GM18520 (cell line): ENCODE data around the gene CRYBG3.

ENCODE experiments used
- ATAC-seq: cut with Tn5 transposase; IDR thresholded peaks from one replicate; pipeline ENCODE4 v1.9.1; 2021; ENCODE audit not compliant: unreplicated experiment

CRYBG3 gene

DNA sequence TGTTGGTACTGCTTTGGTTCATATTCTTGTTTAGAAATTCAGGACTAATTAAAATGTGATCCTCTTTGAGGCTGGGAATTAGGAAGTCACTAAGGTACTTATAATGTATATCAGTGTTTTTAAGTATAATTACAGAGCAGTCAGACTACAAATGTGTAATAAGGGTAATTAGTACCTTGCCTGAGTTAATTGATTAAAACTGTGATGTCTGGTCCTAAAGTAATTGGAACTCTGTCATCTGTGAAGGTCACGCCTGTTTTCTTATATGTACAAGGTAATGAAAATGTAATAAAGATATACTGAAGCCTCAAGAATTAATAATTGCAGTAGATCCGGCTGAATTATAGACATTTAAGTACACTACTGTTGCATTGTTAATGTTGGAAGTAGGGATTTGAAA, 117.6 kb downstream of the CRYBG3 start:
- ATAC-seq, result no peak

DNA sequence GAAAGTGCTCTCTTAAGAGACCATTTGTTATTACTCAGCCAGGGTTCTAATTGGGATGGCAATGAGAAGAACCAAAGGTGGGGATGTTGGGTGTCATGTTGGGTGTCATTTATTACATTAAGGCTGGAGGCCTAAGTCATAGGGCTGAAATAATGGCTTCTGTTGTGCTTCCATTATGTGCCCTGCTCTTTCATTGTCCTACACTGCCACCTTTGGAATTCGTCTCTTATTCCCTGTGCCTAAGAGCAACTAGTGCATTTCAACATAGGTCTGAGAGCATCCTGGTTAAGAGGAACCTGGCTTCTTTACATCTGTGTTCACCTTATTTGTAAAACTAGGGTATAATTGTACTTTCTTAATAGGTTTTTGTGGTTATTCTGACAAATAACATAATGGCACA, 118.2 kb downstream of the CRYBG3 start:
- ATAC-seq, result no peak

- ATAC-seq, result no peak
Measured at GRCh38 chr3:97942801-97943546, 121.2 kb downstream of the CRYBG3 start.

- ATAC-seq, result no peak
Measured at GRCh38 chr3:97948351-97949109, 126.7 kb downstream of the CRYBG3 start.

DNA sequence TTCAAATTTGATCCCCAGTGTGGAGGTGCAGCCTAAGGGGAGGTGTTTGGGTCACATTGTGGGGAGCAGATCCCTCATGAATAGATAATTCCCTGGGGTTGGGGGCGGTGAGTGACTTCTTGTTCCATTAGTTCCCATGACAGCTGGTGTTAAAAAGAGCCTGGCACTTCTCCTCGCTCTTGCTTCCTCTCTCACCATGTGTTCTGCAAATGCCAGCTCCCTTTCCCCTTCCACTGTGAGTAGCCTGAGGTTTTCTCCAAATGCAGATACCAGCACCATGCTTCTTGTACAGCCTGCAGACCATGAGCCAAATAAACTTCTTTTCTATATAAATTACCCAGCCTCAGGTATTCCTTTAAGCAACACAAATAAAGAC, 127.3 kb downstream of the CRYBG3 start:
- no peak for ATAC-seq

DNA sequence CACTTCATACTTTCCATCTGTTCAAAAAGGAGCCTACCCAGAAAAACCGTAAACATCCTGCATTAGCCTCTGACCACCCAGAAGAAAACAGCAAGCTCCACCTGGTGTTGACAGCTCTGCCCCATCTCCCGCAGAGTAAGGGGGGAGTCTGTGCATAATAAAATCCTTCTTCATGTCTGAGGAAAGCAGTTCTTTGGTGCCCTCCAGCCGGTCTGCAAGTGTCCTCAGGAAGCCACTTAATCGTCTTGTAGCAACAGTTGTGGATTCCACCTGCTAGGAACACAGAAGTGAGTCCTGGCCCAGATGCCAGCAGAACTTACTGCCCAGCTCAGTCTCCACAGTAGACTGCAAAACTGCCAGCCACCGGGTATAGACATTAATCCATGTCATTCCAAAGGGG, 127.9 kb downstream of the CRYBG3 start:
- ATAC-seq, result no peak

DNA sequence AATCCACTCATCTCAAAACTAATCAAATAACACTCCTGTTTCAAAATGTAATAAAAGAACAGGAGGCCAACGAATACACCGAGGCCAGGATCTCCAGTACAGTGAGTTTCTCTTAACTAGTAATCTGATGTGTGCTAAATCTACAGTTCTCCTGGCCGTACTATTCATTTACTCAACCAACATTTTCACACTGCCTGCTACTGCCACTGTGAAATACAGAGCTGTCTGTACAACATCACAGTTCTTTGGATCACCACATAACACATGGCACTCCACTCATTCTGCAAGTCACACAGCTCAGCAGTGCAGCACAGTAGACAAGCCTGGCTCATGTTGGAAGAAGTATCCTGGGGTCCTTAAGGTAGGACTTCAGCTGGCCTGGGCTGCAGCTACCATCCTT, 128.5 kb downstream of the CRYBG3 start:
- no peak for ATAC-seq

- ATAC-seq, result no peak
Measured at GRCh38 chr3:97952280-97952679, 130.5 kb downstream of the CRYBG3 start.

GRCh38 chr3:97952872-97953271, 131.1 kb downstream of the CRYBG3 start:
- no peak for ATAC-seq

DNA sequence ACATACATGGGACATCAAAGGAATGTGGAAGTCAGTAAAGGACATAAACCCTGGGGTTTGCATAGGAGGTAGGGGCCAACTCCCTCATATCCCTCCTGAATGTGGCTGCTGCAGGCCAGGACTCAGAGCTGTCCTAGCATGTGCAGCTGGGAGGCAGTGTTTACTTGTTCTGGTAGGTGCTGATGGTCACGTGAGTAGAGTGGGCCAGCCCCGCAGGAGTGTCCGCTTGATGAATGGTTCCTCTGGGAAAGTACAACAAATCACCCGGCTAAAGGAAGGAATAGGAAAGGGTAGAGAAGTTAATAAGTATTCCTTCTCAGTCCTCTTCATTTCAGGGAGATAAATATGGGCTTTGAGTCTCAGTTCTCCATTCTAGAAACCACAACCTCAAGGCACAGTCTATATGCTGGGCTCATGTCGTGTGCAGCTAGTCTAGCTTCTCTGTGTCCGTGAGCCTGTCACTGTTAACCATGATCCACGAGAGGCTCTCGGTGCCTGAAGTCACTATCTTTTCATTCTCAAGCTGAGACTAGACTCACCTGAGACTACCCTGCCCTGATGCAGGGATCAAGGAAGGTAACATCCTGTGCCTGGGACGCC, 132.5 kb downstream of the CRYBG3 start:
- no peak for ATAC-seq

DNA sequence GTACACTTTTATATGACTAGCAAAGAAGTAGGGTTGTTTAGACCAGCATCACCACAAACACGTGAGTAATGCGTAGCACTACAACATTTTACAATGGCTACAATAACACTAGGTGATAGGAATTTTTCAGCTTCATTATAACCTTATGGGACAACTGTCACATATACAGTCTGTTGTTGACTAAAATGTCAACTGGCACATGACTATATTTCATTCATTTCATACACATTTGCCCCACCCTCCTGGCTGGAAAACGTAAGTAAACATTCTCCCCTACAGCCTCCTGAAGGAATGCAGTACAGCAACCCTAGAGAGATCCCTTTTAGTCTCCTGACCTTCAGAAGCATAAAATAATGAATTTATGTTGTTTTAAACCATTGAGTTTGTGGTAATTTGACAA, 134.2 kb downstream of the CRYBG3 start:
- no peak for ATAC-seq

- ATAC-seq, result no peak
Measured at GRCh38 chr3:97957617-97958311, 136.0 kb downstream of the CRYBG3 start.

GRCh38 chr3:97958396-97958795, 136.6 kb downstream of the CRYBG3 start:
- ATAC-seq, result no peak

DNA sequence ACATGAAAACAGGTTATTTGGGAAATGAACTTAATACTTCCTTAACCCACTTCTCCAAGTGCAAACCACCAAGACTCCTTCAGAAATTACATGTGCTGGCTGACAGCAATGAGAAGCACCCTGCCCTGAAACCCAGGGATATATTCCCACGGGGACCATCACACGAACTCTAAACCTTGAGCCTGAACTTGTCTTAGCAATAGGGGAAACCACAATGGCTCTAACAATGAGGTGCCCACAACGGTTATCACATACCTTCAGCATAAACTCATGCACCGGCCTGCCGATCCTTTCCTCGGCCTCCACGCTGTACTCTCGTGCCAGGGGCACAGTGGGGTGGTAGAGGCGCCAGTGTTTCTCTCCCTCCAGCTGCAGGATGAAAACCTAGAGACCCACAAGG, 137.0 kb downstream of the CRYBG3 start:
- no peak for ATAC-seq

GRCh38 chr3:97959872-97960271, 138.1 kb downstream of the CRYBG3 start:
- ATAC-seq, result no peak

DNA sequence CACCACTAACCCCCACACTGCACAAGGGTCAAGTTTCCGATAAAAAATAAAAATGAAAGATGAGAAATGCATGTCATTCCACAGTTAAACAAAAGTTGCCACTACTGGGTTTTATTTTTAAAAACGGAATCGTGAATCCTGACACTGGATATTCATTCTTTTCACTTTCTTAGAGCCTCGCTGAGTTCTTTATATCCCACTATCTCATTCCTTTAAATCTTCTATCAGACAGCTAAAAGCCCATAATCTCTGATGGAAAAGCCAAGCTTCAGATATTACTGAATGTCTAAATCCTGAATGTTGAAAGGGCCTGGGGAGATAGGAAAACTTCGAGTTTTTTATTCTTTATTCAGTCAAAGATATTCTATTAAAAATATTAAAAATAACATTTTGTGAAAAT, 138.7 kb downstream of the CRYBG3 start:
- no peak for ATAC-seq

- ATAC-seq, result no peak
Measured at GRCh38 chr3:97960993-97961766, 139.4 kb downstream of the CRYBG3 start.

DNA sequence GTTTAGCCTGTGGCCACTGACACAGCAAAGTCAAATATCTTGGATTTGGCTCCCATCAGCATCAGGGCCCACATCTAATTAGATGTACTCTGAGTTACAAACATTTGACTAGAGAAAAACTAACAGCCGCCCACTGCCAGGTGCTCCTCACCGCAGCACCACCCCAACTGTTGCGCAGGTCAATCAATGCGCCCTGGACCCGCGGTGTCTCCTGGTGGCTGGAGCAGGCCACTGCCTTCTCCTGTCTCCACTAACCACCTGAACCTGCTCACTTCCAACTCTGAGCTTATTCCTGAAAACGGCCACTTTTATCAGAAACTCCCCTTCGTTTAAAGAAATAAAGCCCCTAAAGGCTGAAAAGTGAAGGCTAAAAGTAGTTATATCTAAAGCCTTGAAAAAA, 146.2 kb downstream of the CRYBG3 start:
- ATAC-seq, result no peak

DNA sequence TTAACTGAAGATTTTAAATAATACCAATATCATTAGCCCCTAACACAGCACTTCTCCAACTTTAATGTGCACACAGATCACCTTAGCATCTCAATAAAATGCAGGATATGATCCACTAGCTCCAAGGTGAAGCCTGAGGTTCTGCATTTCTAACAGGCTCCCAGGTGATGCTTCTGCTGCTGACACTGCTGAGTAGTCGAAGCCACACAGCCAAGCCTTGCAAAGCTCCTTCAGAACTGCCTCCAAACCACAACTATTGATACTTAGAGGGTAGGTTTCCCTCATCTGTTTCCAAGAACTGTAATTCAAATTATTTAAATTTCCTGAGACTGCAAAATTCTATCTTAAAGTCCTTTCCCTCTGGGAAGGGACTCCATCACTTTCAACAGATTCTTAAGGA, 146.6 kb downstream of the CRYBG3 start:
- ATAC-seq, result no peak

DNA sequence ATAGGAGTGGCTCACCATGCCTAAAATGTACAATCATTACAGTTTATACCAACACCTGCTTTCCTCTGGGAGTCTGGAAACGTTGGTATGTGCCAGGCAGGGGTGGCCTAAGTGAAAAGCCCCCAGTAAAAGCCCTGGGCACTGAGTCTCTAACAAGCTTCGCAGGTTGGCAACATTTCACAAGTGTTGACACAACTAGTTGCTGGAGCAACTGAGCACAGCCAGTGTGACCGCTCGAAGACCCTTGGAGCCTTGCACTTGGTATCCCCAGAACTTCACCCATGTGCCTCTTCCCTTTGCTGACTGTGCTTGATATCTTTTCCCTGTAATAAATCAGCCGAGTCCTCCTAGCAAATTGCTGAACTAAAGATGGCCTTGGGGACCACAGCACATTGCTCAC, 147.7 kb downstream of the CRYBG3 start:
- ATAC-seq, result no peak

- ATAC-seq, result no peak
Measured at GRCh38 chr3:97970156-97970555, 148.3 kb downstream of the CRYBG3 start.
